Measurements from ENCODE around the gene KCNQ1OT1. TPM values are rescaled to one million over a fixed set of nuclear protein-coding genes. Genes with fewer than 3 reads are reported as not detected.

KCNQ1OT1 gene
- total RNA-seq, 1 experiment from 2014 or later: 1.2 TPM

DNA sequence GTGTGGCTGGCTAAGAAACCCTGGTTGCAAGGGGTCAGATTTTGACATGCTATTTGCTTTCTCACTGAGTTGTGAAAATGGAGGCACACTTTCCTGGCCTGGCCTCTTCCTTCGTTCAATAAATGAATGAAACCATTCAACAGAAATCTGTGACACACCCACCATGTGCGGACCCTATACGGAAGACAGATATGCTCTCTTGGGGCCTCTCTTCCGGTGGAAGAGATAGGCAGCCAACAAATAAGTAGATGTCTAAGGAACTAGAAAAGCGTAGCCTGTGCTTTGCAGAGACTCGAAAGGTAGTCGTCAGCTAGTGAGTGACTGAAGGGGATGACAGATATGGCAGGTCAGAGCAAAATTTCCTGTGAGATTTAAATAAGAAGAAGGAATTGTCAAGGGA lies 5.3 kb downstream of the KCNQ1OT1 start:
- H3K23ac ChIP-seq (ENCODE audit: insufficient read length, low read depth, low read length): no peak overlapping the region
- H3K56ac ChIP-seq (ENCODE audit: insufficient read length, low read depth, low read length): no peak overlapping the region
- DNase-seq: peak; percentile 8
- no peaks in the 10 kb centered on the region for H3K79me1 ChIP-seq (ENCODE audit: insufficient read depth, low read depth, low read length, poor library complexity, severe bottlenecking)
- no peak overlapping the region for H2BK5ac ChIP-seq (ENCODE audit: insufficient read length, low read length)
- H2BK15ac ChIP-seq (ENCODE audit: low read depth, low read length): no peak overlapping the region
- H2AFZ ChIP-seq (ENCODE audit: low read length): no peak overlapping the region
- TF ChIP-seq, protein P1, sequence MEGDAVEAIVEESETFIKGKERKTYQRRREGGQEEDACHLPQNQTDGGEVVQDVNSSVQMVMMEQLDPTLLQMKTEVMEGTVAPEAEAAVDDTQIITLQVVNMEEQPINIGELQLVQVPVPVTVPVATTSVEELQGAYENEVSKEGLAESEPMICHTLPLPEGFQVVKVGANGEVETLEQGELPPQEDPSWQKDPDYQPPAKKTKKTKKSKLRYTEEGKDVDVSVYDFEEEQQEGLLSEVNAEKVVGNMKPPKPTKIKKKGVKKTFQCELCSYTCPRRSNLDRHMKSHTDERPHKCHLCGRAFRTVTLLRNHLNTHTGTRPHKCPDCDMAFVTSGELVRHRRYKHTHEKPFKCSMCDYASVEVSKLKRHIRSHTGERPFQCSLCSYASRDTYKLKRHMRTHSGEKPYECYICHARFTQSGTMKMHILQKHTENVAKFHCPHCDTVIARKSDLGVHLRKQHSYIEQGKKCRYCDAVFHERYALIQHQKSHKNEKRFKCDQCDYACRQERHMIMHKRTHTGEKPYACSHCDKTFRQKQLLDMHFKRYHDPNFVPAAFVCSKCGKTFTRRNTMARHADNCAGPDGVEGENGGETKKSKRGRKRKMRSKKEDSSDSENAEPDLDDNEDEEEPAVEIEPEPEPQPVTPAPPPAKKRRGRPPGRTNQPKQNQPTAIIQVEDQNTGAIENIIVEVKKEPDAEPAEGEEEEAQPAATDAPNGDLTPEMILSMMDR (conservative IDR thresholded peaks at IDR 0.05): no peak
- H3K4me1 Mint-ChIP-seq: peaks cover 88 to 92% of the 10 kb centered on the region in 2 experiments
- H3K4me2 ChIP-seq (ENCODE audit: insufficient read depth, insufficient read length, low read length): peak overlapping the region; percentile 30
- no peak overlapping the region for H3K4ac ChIP-seq (ENCODE audit: low read depth, low read length)
- no peak overlapping the region for H4K5ac ChIP-seq (ENCODE audit: insufficient read length, low read depth, low read length)
- no peak overlapping the region for H3T11ph ChIP-seq (ENCODE audit: low read length)
- peaks cover 37% of the 10 kb centered on the region for H3K4me1 ChIP-seq (ENCODE audit: insufficient read depth, low read length)
- H3K79me2 ChIP-seq (ENCODE audit: insufficient read depth, low read length): no peaks in the 10 kb centered on the region; the same call in 1 of the 2 replicates
- no peak overlapping the region for H3K14ac ChIP-seq (ENCODE audit: insufficient read depth, low read length)
- H3K9me3 ChIP-seq (ENCODE audit: control insufficient read depth, low read depth, low read length): no peaks in the 10 kb centered on the region
- peak overlapping the region in 2 of 3 experiments; percentile 94; a peak in 3 of 7 replicates for H3K27ac Mint-ChIP-seq
- peaks cover 35% of the 10 kb centered on the region for H3K27me3 Mint-ChIP-seq (ENCODE audit: low read depth)
- H3K23me2 ChIP-seq (ENCODE audit: insufficient read length, low read depth, low read length, poor library complexity, severe bottlenecking): peaks cover 7% of the 10 kb centered on the region
- no peaks in the 10 kb centered on the region for H3K27me3 ChIP-seq (ENCODE audit: insufficient read depth, low read length)
- no peak overlapping the region for H4K8ac ChIP-seq (replicated peaks; ENCODE audit: insufficient read length, low read depth, low read length)
- H2BK12ac ChIP-seq (ENCODE audit: insufficient read length, low read depth, low read length): no peak overlapping the region
- H3K18ac ChIP-seq (ENCODE audit: insufficient read length, low read depth, low read length): no peak overlapping the region
- peaks cover 5 to 42% (median 20%) of the 10 kb centered on the region in 3 experiments for H3K36me3 Mint-ChIP-seq (ENCODE audit: insufficient read depth in 1 of 3, low read depth in 3 of 3)
- WGBS (ENCODE audit: extremely low coverage, insufficient read length, low lambda C conversion rate): no CpG with 5 or more reads among the region's 7 CpGs
- no peaks in the 10 kb centered on the region for H4K20me1 ChIP-seq (ENCODE audit: control insufficient read depth, insufficient read depth, insufficient read length)
- H2BK120ac ChIP-seq (ENCODE audit: low read depth, low read length, poor library complexity, severe bottlenecking): no peak overlapping the region
- peak overlapping the region; percentile 85 for H3K27ac ChIP-seq (ENCODE audit: insufficient read length, low read depth, low read length)
- H4K91ac ChIP-seq (ENCODE audit: insufficient read length, low read depth, low read length): no peak overlapping the region
- no peak overlapping the region for H2AK5ac ChIP-seq (ENCODE audit: insufficient read length, low read length)
- H3K9ac ChIP-seq (ENCODE audit: extremely low read depth, insufficient read length, low read length): no peak overlapping the region
- H2BK20ac ChIP-seq (ENCODE audit: low read depth, low read length, poor library complexity, severe bottlenecking): no peak overlapping the region
- peaks cover 10 to 12% of the 10 kb centered on the region in 2 experiments for H3K9me3 Mint-ChIP-seq
- H3K4me3 Mint-ChIP-seq: peak overlapping the region; percentile 2 to 3; a peak in 1 of 5 replicates
